Caco-2 (cell line): ENCODE results near the gene SFXN3. TPM values are rescaled to one million over a fixed set of nuclear protein-coding genes. Genes with fewer than 3 reads are reported as not detected.

ENCODE experiments used
- BruUV-seq: library from RNA; stranded (reverse); fragments of 400-500 nt; replicated peaks from 2 replicates; lab custom pipeline; 2021; lab: Mats Ljungman, UMichigan
- CTCF ChIA-PET: fragments of 300-600 bp; sonication (Branson Sonifier 250); formaldehyde crosslinking; loops from one replicate; lab custom pipeline; 2022; ENCODE audit warnings: antibody characterized with exemption; lab: Charles Lee
- POLR2A ChIA-PET: fragments of 300-600 bp; sonication (Branson Sonifier 250); formaldehyde crosslinking; loops from one replicate; lab custom pipeline; 2022; ENCODE audit warnings: antibody characterized with exemption; lab: Charles Lee
- DNase-seq, 2 experiments: peaks; one replicate each; pipeline versions ENCODE4 v3.0.0 to v3.0.0-alpha.2; 2020 to 2022
- H3K27me3 ChIP-seq: replicated peaks from 2 replicates; pipeline ENCODE4 v1.6.0; 2011; ENCODE audit warnings: low read length; ENCODE audit not compliant: control insufficient read depth, insufficient read depth
- H3K36me3 ChIP-seq: 2 replicates; pipeline ENCODE4 v1.5.1; 2011; ENCODE audit warnings: low read length; ENCODE audit not compliant: control insufficient read depth, insufficient read depth
- H3K4me1 ChIP-seq: fragments of 250-450 bp; sonication (Bioruptor Pico); 2 replicates; pipeline ENCODE4 v1.5.1; 2020; ENCODE audit warnings: mild to moderate bottlenecking
- H3K4me3 ChIP-seq: 2 replicates; pipeline ENCODE4 v1.5.1; 2011; ENCODE audit warnings: low read depth, mild to moderate bottlenecking, control low read depth, low read length
- H3K9me3 ChIP-seq: fragments of 250-450 bp; sonication (Bioruptor Pico); 2 replicates; pipeline ENCODE4 v1.5.1; 2020; ENCODE audit warnings: mild to moderate bottlenecking, moderate library complexity
- H3K27ac Mint-ChIP-seq: one replicate; pipeline ENCODE4 v1.8.0; 2022; ENCODE audit warnings: mixed read lengths; ENCODE audit not compliant: unreplicated experiment
- H3K27me3 Mint-ChIP-seq: one replicate; pipeline ENCODE4 v1.8.0; 2022; ENCODE audit warnings: mixed read lengths; ENCODE audit not compliant: insufficient read depth, unreplicated experiment
- H3K36me3 Mint-ChIP-seq: one replicate; pipeline ENCODE4 v1.8.0; 2022; ENCODE audit warnings: mild to moderate bottlenecking, mixed read lengths; ENCODE audit not compliant: insufficient read depth, unreplicated experiment
- H3K4me1 Mint-ChIP-seq: one replicate; pipeline ENCODE4 v1.8.0; 2022; ENCODE audit warnings: low read depth, mixed read lengths; ENCODE audit not compliant: unreplicated experiment
- H3K4me3 Mint-ChIP-seq: one replicate; pipeline ENCODE4 v1.8.0; 2022; ENCODE audit warnings: mild to moderate bottlenecking, moderate library complexity, mixed read lengths; ENCODE audit not compliant: unreplicated experiment
- H3K9me3 Mint-ChIP-seq: one replicate; pipeline ENCODE4 v1.8.0; 2022; ENCODE audit warnings: mixed read lengths; ENCODE audit not compliant: unreplicated experiment
- CTCF ChIP-seq, 2 experiments: fragments of 200-600 bp in 1 of 2; IDR thresholded peaks; 1 replicate in 1 of 2; 2 replicates in 1 of 2; pipeline versions ENCODE4 v1.5.1 to v1.8.0; 2011 to 2022; ENCODE audit warnings: antibody characterized with exemption in 1 of 2, control low read depth in 1 of 2, inconsistent platforms in 1 of 2, low read depth in 1 of 2, low read length in 1 of 2, mild to moderate bottlenecking in 1 of 2, moderate library complexity in 1 of 2; ENCODE audit not compliant: insufficient read depth in 1 of 2, severe bottlenecking in 1 of 2, unreplicated experiment in 1 of 2
- intact Hi-C: fragments of 100-400 bp; cut with micrococcal nuclease; formaldehyde crosslinking; loops from one replicate; pipeline ENCODE4 v1.10.0; 2022; ENCODE audit not compliant: unreplicated experiment
- total RNA-seq: library from RNA; stranded (reverse); gene quantifications from 2 replicates; pipeline ENCODE4 v1.2.3, GENCODE V29; 2022

SFXN3 gene
- total RNA-seq, 1 experiment from 2014 or later: 23.4 TPM

DNA sequence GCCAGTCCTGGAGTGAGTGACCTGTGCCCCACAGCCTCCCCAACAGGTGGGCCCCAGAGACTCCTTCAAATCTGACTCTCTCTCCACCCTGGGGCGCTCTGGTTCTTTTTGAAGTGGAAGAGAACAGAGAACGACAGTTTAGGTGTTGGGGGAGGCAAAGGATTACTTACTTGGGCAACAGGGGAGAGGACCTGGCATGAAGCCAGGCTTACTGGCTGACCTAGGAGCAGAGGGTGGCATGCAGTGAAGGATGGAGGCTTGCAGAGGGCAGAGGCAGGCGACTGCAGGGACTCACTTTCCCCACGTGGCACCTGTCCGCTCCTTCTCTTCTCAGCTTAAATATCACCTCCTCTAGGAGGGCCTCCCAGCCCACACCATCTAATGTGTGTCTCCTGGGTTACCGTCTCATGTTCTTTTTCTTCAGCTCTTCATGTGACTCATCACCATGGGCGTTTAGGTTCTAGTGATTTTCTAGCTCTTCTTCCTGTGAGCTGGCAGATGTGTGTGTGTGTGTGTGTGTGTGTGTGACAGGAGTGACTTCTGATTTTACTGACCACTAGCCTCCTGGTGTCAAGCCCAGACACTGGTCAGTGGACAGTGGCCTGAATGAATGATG, 16.0 kb upstream of the SFXN3 start:
- no peaks in the 10 kb centered on the region for H3K36me3 Mint-ChIP-seq
- Histone ChIP-seq H3K9me3 (no peaks in the 10 kb centered on the region), H3K27me3 (no peaks in the 10 kb centered on the region), H3K4me1 (peaks cover 11% of the 10 kb centered on the region; the same call in 1 of the 2 replicates), H3K36me3 (no peaks in the 10 kb centered on the region), H3K4me3 (no peak overlapping the region)
- H3K27me3 Mint-ChIP-seq: no peaks in the 10 kb centered on the region
- no peaks in the 10 kb centered on the region for H3K9me3 Mint-ChIP-seq
- TF ChIP-seq CTCF (IDR thresholded peaks at IDR 0.05; ENCODE audit: insufficient read depth in 1 of 2, low read depth in 1 of 2, low read length in 1 of 2, severe bottlenecking in 1 of 2, unreplicated experiment in 1 of 2): no peak
- CTCF ChIA-PET: interaction anchor here (0.5 to 2.5 kb wide), 15 partner anchors 11 to 272 kb away, joined by 3 to 58 read pairs (median 5); partner anchors contain the start of genes LZTS2, PDZD7 and SFXN3
- peaks cover 20% of the 10 kb centered on the region for H3K4me1 Mint-ChIP-seq
- no peak for DNase-seq
- H3K27ac Mint-ChIP-seq: no peak overlapping the region
- POLR2A ChIA-PET: interaction anchor here (0.6 to 0.7 kb wide), 2 partner anchors 16 to 43 kb away, joined by 3 to 5 read pairs; partner anchors contain the start of gene PDZD7
- no TSS peak for BruUV-seq
- H3K4me3 Mint-ChIP-seq: no peak overlapping the region
- intact Hi-C loops: loop anchor here (5.0 kb wide), 3 partner anchors 83 to 453 kb away; no protein-coding TSS in a partner anchor

- CTCF ChIA-PET: interaction anchor here (0.6 to 2.5 kb wide), 5 partner anchors 12 to 163 kb away, joined by 4 to 58 read pairs (median 7); partner anchors contain the start of genes LZTS2, PDZD7 and SFXN3
- no TSS peak for BruUV-seq
- Histone ChIP-seq H3K4me1 (peaks cover 11% of the 10 kb centered on the region; the same call in 1 of the 2 replicates), H3K36me3 (no peaks in the 10 kb centered on the region), H3K4me3 (no peak overlapping the region), H3K27me3 (no peaks in the 10 kb centered on the region), H3K9me3 (no peaks in the 10 kb centered on the region)
- H3K27ac Mint-ChIP-seq: no peak overlapping the region
- no peaks in the 10 kb centered on the region for H3K36me3 Mint-ChIP-seq
- peaks cover 20% of the 10 kb centered on the region for H3K4me1 Mint-ChIP-seq
- no peak overlapping the region for H3K4me3 Mint-ChIP-seq
- no peaks in the 10 kb centered on the region for H3K9me3 Mint-ChIP-seq
- POLR2A ChIA-PET: no interaction called here
- H3K27me3 Mint-ChIP-seq: no peaks in the 10 kb centered on the region
- TF ChIP-seq CTCF (IDR thresholded peaks at IDR 0.05; ENCODE audit: insufficient read depth in 1 of 2, low read depth in 1 of 2, low read length in 1 of 2, severe bottlenecking in 1 of 2, unreplicated experiment in 1 of 2): no peak
- DNase-seq: no peak
- intact Hi-C loops: no loop called here
These were observed 15.5 kb upstream of the SFXN3 start for GRCh38 chr10:101015582-101015973.

DNA sequence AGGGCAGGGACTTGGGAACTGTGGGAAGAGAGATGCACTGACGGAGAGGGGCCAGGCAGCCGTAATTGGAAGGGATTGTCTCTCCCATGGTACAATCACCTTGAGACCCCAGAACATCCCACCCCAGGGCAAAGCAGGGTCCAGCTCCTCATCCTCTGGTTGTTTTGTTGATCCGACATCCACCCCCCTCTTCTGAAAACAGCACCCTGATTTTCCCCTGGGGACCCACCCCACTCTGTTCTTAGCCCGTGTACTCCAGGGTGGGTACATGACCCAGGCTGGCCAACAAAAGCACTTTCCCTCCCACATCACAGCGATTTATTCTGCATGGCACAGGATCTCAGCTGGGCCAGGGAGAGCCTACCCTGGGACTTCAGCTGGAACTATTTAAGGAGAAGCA, 14.2 kb upstream of the SFXN3 start:
- POLR2A ChIA-PET: interaction anchor here (0.5 kb wide), 1 partner anchor 18 kb away, joined by 3 read pairs; no protein-coding TSS in a partner anchor

More for the DNA sequence above, 14.2 kb upstream of the SFXN3 start:
- Mint-ChIP-seq H3K4me3 (no peak overlapping the region), H3K27me3 (no peaks in the 10 kb centered on the region), H3K36me3 (no peaks in the 10 kb centered on the region), H3K9me3 (no peaks in the 10 kb centered on the region), H3K27ac (no peak overlapping the region), H3K4me1 (peaks cover 20% of the 10 kb centered on the region)
- H3K4me3 ChIP-seq: no peak overlapping the region
- H3K36me3 ChIP-seq: no peaks in the 10 kb centered on the region
- BruUV-seq: no TSS peak
- TF ChIP-seq CTCF (IDR thresholded peaks at IDR 0.05; ENCODE audit: insufficient read depth in 1 of 2, low read depth in 1 of 2, low read length in 1 of 2, severe bottlenecking in 1 of 2, unreplicated experiment in 1 of 2): no peak
- H3K9me3 ChIP-seq: no peaks in the 10 kb centered on the region
- no peaks in the 10 kb centered on the region for H3K27me3 ChIP-seq
- H3K4me1 ChIP-seq: peaks cover 11% of the 10 kb centered on the region; the same call in 1 of the 2 replicates
- intact Hi-C loops: no loop called here
- CTCF ChIA-PET: interaction anchor here (0.6 kb wide), 1 partner anchor 11 kb away, joined by 3 read pairs; no protein-coding TSS in a partner anchor
- no peak for DNase-seq
